Stimulated activated CD8-positive, alpha-beta memory T cell treated with anti-CD3 and anti-CD28 coated beads, Interleukin-4, amount 100 ng/mL, for 1 hour (primary cell): ENCODE results near the gene ZNF879.

ENCODE experiments used
- DNase-seq, 2 donors: peaks; one replicate each; pipeline ENCODE4 v3.0.0-alpha.2; 2020; ENCODE audit warnings: low read depth in 2 of 2, low spot score in 1 of 2

The ZNF879 gene

GRCh38 chr5:179006564-179006963, 17.0 kb upstream of the ZNF879 start:
- no peak for DNase-seq

- no peak for DNase-seq
Measured at GRCh38 chr5:179008667-179009066, 14.9 kb upstream of the ZNF879 start.

- no peak for DNase-seq
Measured at GRCh38 chr5:179033004-179033580, 9.5 kb downstream of the ZNF879 start.

GRCh38 chr5:179044765-179045164, 21.2 kb downstream of the ZNF879 start:
- DNase-seq = no peak

GRCh38 chr5:179051784-179052183, 28.2 kb downstream of the ZNF879 start:
- no peak for DNase-seq

GRCh38 chr5:179054036-179054785, 30.6 kb downstream of the ZNF879 start:
- no peak for DNase-seq

GRCh38 chr5:179054876-179055275, 31.3 kb downstream of the ZNF879 start:
- DNase-seq = no peak

GRCh38 chr5:179055436-179055835, 31.8 kb downstream of the ZNF879 start:
- DNase-seq = no peak

- no peak for DNase-seq
Measured at GRCh38 chr5:179055841-179056240, 32.2 kb downstream of the ZNF879 start.

GRCh38 chr5:179060116-179061008, 36.8 kb downstream of the ZNF879 start, which contains the start of gene ZNF354C:
Gene ZNF354C (plus strand): TSS chr5:179060373. CDS start chr5:179062069, 1,696 bp downstream.
- peak; percentile 58 to 75 for DNase-seq

- no peak for DNase-seq
Measured at GRCh38 chr5:179061025-179061424, 37.4 kb downstream of the ZNF879 start.

- no peak for DNase-seq
Measured at GRCh38 chr5:179065703-179066102, 42.1 kb downstream of the ZNF879 start.

GRCh38 chr5:179079165-179079987, 55.8 kb downstream of the ZNF879 start:
- no peak for DNase-seq

- no peak for DNase-seq
Measured at GRCh38 chr5:179080724-179081123, 57.1 kb downstream of the ZNF879 start.
